GM21529 (cell line): ENCODE measurements around the gene RSF1.
"Not testable (repeated sequence)": the region's sequence is repeated elsewhere in the genome, so short reads cannot be mapped to it uniquely, and the experiment has no call there.

ENCODE experiments used
- ATAC-seq: cut with Tn5 transposase; IDR thresholded peaks from one replicate; pipeline ENCODE4 v1.9.1; 2021; ENCODE audit not compliant: unreplicated experiment

Gene RSF1, protein sequence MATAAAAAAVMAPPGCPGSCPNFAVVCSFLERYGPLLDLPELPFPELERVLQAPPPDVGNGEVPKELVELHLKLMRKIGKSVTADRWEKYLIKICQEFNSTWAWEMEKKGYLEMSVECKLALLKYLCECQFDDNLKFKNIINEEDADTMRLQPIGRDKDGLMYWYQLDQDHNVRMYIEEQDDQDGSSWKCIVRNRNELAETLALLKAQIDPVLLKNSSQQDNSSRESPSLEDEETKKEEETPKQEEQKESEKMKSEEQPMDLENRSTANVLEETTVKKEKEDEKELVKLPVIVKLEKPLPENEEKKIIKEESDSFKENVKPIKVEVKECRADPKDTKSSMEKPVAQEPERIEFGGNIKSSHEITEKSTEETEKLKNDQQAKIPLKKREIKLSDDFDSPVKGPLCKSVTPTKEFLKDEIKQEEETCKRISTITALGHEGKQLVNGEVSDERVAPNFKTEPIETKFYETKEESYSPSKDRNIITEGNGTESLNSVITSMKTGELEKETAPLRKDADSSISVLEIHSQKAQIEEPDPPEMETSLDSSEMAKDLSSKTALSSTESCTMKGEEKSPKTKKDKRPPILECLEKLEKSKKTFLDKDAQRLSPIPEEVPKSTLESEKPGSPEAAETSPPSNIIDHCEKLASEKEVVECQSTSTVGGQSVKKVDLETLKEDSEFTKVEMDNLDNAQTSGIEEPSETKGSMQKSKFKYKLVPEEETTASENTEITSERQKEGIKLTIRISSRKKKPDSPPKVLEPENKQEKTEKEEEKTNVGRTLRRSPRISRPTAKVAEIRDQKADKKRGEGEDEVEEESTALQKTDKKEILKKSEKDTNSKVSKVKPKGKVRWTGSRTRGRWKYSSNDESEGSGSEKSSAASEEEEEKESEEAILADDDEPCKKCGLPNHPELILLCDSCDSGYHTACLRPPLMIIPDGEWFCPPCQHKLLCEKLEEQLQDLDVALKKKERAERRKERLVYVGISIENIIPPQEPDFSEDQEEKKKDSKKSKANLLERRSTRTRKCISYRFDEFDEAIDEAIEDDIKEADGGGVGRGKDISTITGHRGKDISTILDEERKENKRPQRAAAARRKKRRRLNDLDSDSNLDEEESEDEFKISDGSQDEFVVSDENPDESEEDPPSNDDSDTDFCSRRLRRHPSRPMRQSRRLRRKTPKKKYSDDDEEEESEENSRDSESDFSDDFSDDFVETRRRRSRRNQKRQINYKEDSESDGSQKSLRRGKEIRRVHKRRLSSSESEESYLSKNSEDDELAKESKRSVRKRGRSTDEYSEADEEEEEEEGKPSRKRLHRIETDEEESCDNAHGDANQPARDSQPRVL (N-terminal part only)

DNA sequence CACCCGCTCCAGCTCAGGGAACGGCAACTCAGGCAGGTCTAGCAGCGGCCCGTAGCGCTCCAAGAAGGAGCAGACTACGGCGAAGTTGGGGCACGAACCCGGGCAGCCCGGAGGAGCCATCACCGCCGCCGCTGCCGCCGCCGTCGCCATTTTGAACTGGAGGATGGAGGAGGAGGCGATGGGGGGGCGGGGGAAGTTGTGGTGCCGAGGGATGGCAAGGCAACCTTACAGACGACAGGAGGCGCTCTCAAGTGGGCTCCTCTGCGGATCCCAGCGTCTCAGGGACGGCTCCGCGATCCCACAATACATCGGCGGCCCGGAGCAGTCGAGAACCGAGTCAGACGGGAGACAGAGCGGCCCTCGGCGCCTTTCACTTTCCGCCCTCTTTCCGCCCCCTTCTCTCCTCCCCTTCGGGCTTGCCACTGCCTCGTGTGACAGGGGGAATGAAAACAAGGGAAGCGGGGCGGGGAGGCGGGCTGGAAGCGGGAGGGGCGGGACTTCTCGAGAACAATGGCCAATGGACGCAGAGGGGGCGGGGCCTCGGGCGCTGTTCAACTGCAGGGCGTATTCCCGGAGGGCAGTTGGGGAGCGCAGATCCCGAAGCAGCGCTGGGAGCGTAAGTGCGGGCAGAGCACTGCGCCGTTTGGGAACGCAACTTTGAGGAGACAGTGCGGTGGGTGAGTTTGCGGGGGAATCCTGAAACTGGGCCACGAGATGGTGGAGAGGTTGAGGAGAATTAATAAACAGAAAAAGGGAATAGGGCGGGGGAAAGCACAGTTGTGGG is at the start of gene RSF1, which contains the start of gene AAMDC:
TSS of gene RSF1 (minus strand) at position 158 of the 784 bp plus-strand sequence. CDS start at position 150, 8 bp downstream.
TSS of gene AAMDC (plus strand) at position 580 of the 784 bp plus-strand sequence. CDS start 21,353 bp downstream, outside the sequence.
- peak; percentile 82 for ATAC-seq

GRCh38 chr11:77868744-77869143 is 48.2 kb upstream of the RSF1 start:
- no peak for ATAC-seq

- no peak for ATAC-seq
Measured at GRCh38 chr11:77866336-77866735, 45.8 kb upstream of the RSF1 start.

DNA sequence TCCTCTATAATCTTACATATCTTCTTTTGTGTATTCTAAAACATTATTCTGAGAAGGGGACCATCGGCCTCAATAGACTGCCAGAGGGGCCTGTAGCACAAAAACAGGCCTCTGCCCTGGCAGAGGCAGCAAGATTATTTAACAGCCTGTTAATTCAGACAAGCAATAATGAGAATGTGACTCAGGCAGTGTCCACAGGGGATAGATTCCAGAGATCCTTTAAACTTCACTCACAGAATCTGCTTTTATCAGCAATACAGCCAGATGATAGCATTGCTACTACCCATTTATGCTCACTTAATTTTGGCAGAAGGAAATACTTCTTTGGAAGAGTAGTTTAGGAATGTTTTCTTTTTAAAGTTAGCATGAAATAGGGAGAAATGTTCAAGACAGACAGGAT is 45.3 kb upstream of the RSF1 start:
- no peak for ATAC-seq

GRCh38 chr11:77861444-77861843 is 40.9 kb upstream of the RSF1 start:
- not testable (repeated sequence) for ATAC-seq

DNA sequence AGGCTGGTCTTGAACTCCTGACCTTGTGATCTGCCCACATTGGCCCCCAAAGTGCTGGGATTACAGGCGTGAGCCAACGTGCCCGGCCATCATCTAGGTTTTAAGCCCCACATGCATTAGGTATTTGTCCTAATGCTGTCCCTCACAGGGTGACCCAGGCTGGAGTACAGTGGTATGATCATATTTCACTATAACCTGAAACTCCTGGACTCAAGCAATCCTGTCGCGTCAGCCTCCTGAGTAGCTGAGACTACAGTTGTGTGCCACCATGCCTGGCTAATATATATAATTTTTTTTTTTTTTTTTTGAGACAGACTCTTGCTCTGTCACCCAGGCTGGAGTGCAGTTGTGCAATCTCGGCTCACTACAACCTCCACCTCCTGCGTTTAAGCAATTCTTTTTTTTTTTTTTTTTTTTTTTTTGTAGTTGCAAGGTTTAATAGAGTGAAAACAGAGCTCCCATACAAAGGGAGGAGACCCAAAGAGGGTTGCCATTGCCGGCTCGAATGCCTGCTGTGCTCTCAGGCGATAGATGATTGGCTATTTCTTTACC is 37.5 kb upstream of the RSF1 start:
- ATAC-seq: not testable (repeated sequence)

DNA sequence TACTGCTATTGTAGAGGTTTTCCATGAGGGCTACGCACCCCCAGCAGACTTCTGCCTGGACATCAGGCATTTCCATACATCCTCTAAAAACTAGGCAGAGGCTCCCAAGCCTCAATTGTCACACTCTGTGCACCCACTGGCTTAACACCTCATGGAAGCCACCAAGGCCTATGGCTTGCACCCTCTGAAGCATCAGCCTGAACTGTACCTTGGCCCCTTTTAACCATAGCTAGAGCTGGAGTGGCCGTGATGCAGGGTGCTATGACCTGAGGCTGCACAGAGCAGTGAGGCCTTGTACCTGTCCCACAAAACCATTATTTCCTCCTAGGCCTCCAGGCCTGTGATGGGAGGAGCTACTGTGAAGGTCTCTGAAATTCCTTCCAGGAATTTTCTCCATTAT is 34.3 kb upstream of the RSF1 start:
- ATAC-seq: no peak

DNA sequence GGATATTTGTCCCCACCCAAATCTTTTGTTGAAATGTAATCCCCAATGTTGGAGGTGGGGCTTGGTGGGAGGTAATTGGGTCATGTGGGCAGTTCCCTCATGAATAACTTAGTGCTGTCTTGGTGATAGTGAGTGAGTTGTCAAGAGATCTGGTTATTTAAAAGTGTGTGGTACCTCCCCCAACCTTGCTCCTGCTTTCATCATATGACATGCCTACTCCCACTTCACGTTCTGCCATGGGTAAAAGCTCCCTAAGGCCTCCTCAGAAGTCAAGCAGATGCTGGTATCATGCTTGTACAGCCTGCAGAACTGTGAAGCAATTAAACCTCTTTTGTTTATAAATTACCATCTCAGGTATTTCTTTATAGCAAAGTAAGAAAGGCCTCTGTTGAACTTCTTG is 31.0 kb upstream of the RSF1 start:
- ATAC-seq: no peak

GRCh38 chr11:77843700-77844099 is 23.2 kb upstream of the RSF1 start:
- ATAC-seq: not testable (repeated sequence)

DNA sequence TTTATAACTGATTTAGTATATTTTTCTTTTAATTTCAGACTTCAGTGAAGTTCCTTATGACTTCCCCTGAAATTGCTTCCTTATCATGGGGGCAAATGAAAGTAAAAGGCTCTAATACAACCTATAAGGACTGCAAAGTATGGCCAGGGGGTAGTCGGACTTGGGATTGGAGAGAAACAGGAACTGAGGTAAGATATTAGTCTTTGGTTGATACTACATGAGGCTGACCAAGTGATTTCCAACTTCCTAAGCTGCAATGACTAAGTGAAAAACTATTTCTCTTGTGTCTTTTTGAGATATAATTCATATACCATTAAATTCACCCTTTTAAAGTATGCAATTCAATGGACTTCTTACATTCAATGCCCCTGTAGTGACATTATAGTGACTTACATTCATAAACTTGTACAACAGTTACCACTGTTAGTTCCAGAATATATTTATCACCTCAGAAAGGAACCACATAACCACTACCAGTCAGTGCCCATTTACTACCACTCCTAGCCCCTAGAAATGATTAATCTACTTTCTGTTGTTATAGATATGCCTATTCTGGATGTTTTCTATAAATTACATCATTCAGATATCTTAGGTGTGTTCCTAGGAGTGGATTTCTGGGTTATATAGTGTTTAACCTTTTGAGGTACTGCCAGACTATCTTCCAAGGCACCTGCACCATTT is 22.1 kb upstream of the RSF1 start:
- ATAC-seq: no peak

DNA sequence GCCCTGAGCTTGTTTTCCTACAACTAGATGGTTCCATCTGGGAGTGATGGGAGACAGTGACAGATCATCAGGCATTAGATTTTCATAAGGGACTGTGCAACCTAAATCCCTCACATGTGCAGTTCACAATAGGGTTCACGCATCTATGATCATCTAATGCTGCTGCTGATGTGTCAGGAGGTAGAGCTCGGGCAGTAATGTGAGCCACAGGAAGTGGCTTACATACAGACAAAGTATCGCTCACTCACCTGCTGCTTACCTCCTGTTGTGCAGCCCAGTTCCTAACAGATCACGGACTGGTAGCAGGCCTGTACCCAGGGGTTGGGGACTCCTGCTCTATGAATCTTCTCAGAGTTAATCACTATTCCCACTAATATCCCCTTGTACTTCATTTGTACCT is 12.8 kb upstream of the RSF1 start:
- ATAC-seq: no peak

DNA sequence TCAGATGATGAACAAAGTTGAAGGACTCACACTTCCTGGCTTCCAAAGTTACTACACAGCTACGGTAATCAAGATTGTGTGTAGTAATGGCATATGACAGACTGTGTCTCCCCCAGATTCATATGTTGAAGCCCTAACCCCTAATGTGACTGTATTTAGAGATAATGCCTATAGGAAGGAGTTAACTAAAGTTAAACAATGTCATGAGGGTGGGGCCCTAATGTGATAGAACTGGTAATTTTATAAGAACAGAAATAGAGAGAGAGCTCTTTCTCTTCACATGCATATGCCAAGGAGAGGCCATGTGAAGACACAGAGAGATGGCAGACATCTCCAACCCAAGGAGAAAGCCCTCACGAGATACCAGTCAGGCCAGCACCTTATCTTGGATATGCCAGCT is 8.4 kb upstream of the RSF1 start:
- no peak for ATAC-seq

DNA sequence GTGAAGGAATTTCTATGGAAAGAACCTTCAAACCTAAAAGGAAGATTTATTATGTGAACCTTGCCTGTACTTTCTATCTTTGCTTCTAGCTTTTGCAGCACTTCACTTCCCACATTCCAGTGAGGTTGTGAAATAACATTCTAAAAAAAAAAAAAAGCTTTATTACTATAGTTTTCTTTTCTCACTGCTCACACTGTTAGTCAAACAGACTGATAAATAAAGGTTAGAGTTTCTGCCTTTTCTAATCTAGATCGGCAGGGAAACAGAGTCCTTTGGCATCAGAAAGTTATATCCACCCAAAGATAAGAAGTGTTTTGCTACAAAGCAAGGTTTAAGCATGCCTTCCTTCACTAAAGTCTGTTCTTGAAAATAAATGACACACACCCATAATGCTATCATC is 3.3 kb upstream of the RSF1 start:
- no peak for ATAC-seq

DNA sequence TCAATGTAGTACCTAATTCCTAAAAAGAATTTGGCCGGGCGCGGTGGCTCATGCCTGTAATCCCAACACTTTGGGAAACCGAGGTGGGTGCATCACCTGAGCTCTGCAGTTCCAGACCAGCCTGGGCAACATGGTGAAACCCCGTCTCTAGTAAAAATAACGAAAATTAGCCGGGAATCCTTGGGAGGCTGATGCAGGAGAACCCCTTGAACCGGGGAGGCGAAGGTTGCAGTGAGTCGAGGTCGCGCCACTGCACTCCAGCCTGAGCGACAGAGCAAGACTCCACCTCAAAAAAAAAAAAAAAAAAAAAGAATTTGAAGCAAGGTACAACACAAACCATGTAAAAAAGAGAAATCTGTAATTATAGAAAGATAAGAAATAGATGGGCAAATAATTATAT is 1.6 kb upstream of the RSF1 start:
- not testable (repeated sequence) for ATAC-seq

GRCh38 chr11:77821349-77821851 is 878 bp upstream of the RSF1 start:
- no peak for ATAC-seq

DNA sequence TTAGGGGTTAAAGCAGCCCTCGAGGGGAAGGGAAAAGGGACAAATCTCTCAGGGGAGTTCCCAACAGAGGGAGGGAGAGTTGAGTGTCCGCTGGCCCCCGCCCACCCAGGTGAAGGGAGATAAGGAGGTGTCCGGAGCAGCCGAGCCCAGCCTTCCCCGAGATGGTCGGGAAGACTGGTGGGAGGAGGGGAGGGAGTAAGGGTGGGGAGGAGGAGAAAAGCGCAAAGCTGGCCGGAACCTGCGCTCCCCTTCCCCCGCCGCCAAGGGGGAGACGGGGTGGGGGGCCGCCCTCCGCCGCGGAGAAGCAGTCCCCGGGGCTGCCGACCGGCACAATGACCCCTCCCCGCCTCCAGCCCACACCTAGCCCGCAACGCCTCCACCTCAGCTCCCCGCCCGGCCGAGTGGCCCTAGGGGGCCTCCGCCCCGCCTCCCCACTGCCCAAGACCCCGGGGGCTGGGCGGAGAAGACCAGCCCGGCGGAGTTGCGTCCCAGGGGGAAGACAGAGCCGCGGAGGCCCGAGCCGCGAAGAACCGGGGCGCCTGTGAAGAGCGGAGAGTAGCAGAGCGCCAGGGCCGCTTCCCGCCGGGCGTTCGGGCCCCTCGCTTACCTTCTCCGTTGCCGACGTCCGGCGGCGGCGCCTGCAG is 479 bp downstream of the RSF1 start:
- ATAC-seq: peak; percentile 15

DNA sequence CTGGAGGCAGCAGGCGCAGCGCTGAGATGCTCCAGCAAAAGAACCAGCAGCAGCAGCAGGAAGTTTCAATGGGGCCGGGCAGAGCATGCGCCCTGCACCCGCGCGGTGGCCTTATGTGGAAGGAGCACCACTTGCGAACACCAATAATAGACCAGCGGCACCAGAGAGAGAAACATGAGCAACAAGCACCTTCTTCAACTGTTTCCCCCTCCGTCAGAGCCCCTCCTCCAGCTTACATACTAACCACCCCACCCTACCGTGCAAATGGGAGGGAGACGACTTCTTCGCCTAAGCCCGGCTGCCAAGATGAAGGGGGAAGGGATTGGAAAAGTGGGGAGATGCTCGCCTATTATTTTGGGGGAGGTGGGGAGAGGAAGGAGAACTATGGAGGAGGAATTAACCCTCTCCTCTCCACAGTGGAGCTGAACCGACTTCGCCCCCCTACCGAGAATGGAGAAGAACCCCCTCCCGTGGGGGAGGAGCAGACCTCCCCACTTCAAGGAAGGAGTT is 1.1 kb downstream of the RSF1 start:
- ATAC-seq: peak; percentile 51

DNA sequence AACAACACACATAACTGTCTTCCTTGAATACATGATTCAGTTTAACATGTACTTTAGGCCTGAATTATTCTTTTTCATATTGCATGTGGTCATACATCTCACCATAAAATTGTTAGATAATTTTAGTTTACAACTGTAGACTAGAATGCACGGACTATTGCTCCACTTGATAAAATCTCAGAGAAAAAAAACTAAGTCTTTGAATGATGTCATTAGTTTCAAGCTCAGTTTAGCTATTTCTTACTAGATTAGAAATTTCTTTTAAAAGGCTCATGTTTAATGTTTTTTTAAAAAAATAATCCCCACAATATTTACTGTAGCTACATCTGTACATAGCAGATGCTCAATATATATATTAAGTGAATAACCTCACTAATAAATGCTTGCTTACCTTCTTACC is 5.1 kb downstream of the RSF1 start:
- no peak for ATAC-seq
